22Rv1 (cell line): Measurements from ENCODE around the gene AGFG1.
"Not testable (repeated sequence)": the region's sequence is repeated elsewhere in the genome, so short reads cannot be mapped to it uniquely, and the experiment has no call there.

Experiments
- ZFX ChIP-seq: fragments of 450-650 bp; IDR thresholded peaks from 2 replicates; pipeline ENCODE4 v1.6.1; 2017; ENCODE audit warnings: antibody characterized with exemption, borderline replicate concordance
- TF ChIP-seq, protein P1 (sequence below): fragments of 450-650 bp; IDR thresholded peaks from 2 replicates; pipeline ENCODE4 v1.5.1; 2017; ENCODE audit warnings: mild to moderate bottlenecking

DNA sequence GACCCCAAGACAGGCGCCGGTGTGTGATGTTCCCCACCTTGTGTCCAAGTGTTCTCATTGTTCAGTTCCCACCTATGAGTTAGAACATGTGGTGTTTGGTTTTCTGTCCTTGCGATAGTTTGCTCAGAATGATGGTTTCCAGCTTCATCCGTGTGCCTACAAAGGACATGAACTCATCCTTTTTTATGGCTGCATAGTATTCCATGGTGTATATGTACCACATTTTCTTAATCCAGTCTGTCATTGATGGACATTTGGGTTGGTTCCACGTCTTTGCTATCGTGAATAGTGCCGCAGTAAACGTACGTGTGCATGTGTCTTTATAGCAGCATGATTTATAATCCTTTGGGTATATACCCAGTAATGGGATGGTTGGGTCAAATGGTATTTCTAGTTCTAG, 68.4 kb downstream of the AGFG1 start:
- TF ChIP-seq, protein P1, sequence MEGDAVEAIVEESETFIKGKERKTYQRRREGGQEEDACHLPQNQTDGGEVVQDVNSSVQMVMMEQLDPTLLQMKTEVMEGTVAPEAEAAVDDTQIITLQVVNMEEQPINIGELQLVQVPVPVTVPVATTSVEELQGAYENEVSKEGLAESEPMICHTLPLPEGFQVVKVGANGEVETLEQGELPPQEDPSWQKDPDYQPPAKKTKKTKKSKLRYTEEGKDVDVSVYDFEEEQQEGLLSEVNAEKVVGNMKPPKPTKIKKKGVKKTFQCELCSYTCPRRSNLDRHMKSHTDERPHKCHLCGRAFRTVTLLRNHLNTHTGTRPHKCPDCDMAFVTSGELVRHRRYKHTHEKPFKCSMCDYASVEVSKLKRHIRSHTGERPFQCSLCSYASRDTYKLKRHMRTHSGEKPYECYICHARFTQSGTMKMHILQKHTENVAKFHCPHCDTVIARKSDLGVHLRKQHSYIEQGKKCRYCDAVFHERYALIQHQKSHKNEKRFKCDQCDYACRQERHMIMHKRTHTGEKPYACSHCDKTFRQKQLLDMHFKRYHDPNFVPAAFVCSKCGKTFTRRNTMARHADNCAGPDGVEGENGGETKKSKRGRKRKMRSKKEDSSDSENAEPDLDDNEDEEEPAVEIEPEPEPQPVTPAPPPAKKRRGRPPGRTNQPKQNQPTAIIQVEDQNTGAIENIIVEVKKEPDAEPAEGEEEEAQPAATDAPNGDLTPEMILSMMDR: not testable (repeated sequence)
- not testable (repeated sequence) for TF ChIP-seq ZFX
